Activated T-helper 17 cell treated with anti-CD3 and anti-CD28 coated beads, Interleukin-2, amount 50 U/mL, for 72 hours (primary cell): Measurements from ENCODE around the gene DNAJA1. TPM values are rescaled to one million over a fixed set of nuclear protein-coding genes. Genes with fewer than 3 reads are reported as not detected.
"Not testable (repeated sequence)": the region's sequence is repeated elsewhere in the genome, so short reads cannot be mapped to it uniquely, and the experiment has no call there.

Source experiments
- ATAC-seq: fragments of 150-1000 bp; cut with Tn5 transposase; replicated peaks from 2 replicates; pipeline ENCODE4 v1.10.0; 2021; ENCODE audit warnings: mild to moderate bottlenecking, moderate library complexity
- H3K27ac Mint-ChIP-seq: one replicate; pipeline ENCODE4 v1.8.0; 2022; ENCODE audit warnings: mixed read lengths
- H3K27me3 Mint-ChIP-seq: one replicate; pipeline ENCODE4 v1.8.0; 2022; ENCODE audit warnings: mixed read lengths
- H3K36me3 Mint-ChIP-seq: one replicate; pipeline ENCODE4 v1.8.0; 2022; ENCODE audit warnings: low read depth, mild to moderate bottlenecking, mixed read lengths
- H3K4me1 Mint-ChIP-seq: one replicate; pipeline ENCODE4 v1.8.0; 2022; ENCODE audit warnings: mixed read lengths
- H3K4me3 Mint-ChIP-seq: one replicate; pipeline ENCODE4 v1.8.0; 2022; ENCODE audit warnings: mild to moderate bottlenecking, mixed read lengths
- H3K9me3 Mint-ChIP-seq: one replicate; pipeline ENCODE4 v1.8.0; 2022; ENCODE audit warnings: mixed read lengths
- total RNA-seq, 2 donors: library from RNA; stranded (reverse); gene quantifications; one replicate each; pipeline ENCODE4 v1.2.3, GENCODE V29; 2022

DNAJA1 gene
- 100 to 1,000 TPM; 132 to 220 TPM for total RNA-seq

DNA sequence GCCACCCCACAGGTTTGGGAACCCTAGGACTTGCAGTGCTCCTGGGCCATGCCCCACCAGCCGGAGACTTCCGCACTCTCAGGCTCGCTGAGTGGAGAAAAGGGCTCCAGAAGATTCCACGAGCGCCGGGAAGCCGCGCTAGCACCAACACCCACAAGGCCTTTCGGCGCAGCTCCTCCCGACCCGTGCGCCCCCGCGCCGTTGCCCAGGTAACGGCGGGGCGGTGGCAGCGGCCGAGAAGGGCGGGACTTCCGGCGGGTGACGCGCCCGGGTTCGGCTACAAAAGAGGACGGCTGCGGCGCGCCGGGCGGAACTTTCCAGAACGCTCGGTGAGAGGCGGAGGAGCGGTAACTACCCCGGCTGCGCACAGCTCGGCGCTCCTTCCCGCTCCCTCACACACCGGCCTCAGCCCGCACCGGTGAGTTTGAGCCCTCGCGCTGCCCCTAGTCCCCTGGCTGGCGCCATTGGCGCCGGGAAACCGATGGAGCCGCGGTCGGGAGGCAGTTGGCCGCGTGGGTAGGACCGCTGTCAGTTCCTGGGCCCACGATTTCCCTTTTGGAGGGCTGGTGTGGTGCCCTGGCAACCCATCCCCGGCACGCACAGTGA, at the start of gene DNAJA1:
TSS of gene DNAJA1 (plus strand) at position 308 of the 606 bp plus-strand sequence. CDS start 1,212 bp downstream, outside the sequence.
- H3K4me3 Mint-ChIP-seq = peak within 1 kb of the TSS; percentile 99
- no peaks in the 10 kb centered on the region for H3K27me3 Mint-ChIP-seq
- H3K4me1 Mint-ChIP-seq = peaks cover 50% of the 10 kb centered on the region
- peak; percentile 85 for ATAC-seq
- peak within 1 kb of the TSS; percentile 89 for H3K27ac Mint-ChIP-seq
- H3K36me3 Mint-ChIP-seq = peaks cover 87% of the 10 kb centered on the region
- no peaks in the 10 kb centered on the region for H3K9me3 Mint-ChIP-seq

DNA sequence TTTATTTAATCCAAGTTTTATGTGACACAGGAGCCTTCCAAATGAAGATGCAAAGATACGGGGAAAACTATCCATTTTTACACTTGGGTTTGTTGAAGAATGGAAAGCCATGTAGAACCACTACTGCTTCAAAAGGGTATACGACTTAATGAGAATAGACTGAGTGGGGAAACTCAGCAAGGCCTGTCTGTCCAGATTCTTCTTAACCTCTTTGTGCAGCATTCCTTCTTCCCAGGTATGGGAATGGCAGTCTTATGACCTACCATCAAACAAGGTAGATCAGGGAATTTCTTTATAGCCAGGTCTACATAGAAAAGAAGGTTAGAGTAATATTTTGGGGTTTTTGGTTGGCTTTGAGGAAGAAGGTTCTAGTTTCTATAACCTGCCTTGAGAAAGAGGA, 47.0 kb upstream of the DNAJA1 start:
- peak overlapping the region; percentile 4 for H3K27ac Mint-ChIP-seq
- no peak overlapping the region for H3K4me3 Mint-ChIP-seq
- H3K27me3 Mint-ChIP-seq = no peaks in the 10 kb centered on the region
- no peaks in the 10 kb centered on the region for H3K9me3 Mint-ChIP-seq
- peaks cover 81% of the 10 kb centered on the region for H3K36me3 Mint-ChIP-seq
- H3K4me1 Mint-ChIP-seq = no peaks in the 10 kb centered on the region
- no peak for ATAC-seq

DNA sequence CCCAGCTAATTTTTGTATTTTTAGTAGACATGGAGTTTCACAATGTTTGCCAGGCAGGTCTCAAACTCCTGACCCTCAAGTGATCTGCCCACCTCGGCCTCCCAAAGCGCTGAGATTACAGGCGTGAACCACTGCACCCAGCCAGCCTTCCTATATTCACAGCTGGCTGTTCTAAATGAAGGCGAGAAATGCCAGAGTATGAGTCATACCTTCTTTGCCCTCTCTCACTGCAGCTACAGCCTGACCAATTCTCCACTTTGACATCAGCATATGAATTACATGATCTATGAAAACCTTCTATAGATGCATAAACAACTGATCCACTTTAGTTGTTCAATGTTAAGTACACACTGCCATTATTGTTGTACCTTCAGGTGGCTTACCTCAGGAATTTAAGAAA, 38.1 kb upstream of the DNAJA1 start:
- Mint-ChIP-seq H3K27ac (peak overlapping the region; percentile 18), H3K9me3 (no peaks in the 10 kb centered on the region), H3K27me3 (no peaks in the 10 kb centered on the region), H3K4me1 (peaks cover 3% of the 10 kb centered on the region), H3K4me3 (no peak overlapping the region), H3K36me3 (peaks cover 97% of the 10 kb centered on the region)
- no peak for ATAC-seq

DNA sequence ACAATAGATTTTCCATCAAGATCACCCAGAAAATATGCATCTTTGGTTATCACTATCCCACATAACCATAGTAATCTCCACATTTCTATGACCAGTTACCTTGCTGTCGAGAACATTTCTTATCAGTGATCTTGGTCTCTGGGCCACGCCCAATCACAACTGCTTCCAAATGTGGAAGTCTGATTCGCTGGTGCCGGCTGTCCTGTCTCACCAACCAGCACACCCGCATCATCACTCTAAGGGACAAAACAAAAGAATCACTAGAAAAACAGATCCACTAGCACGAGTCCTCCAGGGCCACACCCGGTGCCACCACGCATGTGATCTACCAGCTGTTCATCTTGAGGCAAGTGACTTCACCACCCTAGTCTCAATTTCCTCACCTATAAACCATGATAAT, 35.4 kb upstream of the DNAJA1 start:
- no peak for ATAC-seq
- Mint-ChIP-seq H3K4me1 (peaks cover 16% of the 10 kb centered on the region), H3K9me3 (no peaks in the 10 kb centered on the region), H3K27me3 (no peaks in the 10 kb centered on the region), H3K4me3 (no peak overlapping the region), H3K36me3 (peaks cover 98% of the 10 kb centered on the region), H3K27ac (no peak overlapping the region)

DNA sequence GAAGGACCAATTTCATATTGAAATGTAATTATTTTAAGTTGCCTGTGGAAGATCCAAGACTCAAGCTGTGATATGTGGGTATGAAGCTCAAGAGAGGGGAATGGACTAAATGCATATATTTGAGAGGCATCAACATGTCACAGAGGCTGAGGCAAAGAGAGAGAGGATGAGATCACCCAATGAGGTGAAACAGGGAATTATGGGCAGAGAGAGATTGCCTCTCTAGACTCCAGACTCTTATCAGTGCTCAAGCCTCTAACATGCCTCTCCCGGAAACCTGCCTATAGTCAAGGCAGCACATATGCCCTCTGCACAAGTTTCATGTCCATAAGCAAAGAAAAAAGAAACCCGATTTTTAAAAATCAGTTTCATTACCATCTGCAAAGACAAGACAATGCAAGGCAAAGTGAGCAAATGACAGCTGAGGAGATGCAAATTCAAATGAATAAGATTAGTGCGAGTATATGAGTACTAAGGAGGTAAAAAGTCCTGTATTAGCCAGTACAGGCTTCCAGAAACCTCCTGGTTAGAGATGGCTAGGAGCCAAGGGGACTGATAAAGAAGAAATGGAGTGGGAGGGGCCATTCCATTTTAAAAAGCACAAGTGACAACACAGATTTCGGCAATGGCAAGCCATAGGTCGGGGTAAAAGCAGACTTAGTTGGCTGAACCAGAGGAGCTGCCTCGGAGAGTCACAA, 33.0 kb upstream of the DNAJA1 start:
- H3K4me3 Mint-ChIP-seq = no peak overlapping the region
- no peaks in the 10 kb centered on the region for H3K9me3 Mint-ChIP-seq
- peaks cover 98% of the 10 kb centered on the region for H3K36me3 Mint-ChIP-seq
- no peak for ATAC-seq
- peak overlapping the region; percentile 27 for H3K27ac Mint-ChIP-seq
- no peaks in the 10 kb centered on the region for H3K27me3 Mint-ChIP-seq
- peaks cover 23% of the 10 kb centered on the region for H3K4me1 Mint-ChIP-seq

DNA sequence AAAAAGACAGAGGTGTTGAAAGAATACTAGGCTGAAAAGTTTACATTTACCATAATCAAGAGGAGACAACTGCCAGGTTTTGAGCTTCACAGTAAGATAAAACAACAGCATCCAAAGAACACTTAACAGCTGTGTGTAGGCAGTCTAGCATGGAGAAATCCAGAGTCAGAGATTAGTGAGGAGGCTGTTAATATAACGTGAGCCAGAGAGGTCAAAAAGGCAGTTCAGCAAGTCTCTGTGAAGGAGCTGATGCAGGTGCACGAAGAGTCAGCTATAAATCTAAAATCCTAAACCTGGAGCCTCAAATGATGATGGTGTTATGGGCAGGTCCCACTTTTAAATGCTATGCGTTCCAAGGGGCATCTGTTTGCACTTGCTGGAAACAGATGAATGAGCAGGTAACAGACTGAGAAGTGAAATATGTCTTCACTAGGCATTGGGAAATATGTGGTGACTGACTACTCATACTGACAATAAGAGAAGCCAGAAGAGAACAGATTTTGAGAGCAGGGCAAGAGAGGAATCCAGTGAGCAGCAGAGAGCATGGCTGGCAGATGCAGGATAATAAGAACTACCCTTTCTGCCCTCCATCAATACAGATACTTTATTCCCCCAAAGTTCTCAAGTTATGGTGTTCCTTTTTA, 32.4 kb upstream of the DNAJA1 start:
- Mint-ChIP-seq H3K4me3 (no peak overlapping the region), H3K9me3 (no peaks in the 10 kb centered on the region), H3K27me3 (no peaks in the 10 kb centered on the region), H3K27ac (no peak overlapping the region), H3K36me3 (peaks cover 98% of the 10 kb centered on the region), H3K4me1 (peaks cover 30% of the 10 kb centered on the region)
- ATAC-seq = no peak

DNA sequence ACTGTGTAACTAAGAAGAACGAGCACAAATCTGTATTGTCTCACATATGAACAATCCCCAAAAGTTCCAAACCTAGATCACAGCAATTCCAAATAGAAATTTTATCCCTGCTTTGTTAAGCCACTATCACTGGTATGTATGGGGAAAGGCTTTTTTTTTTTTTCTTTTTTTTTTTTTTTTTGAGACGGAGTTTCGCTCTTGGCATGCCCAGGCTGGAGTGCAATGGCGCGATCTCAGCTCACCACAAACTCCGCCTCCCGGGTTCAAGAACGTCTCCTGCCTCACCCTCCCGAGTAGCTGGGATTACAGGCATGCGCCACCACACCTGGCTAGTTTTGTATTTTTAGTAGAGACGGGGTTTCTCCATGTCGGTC, 24.4 kb upstream of the DNAJA1 start:
- not testable (repeated sequence) for ATAC-seq, H3K9me3 Mint-ChIP-seq, H3K27me3 Mint-ChIP-seq
- peaks cover 50% of the 10 kb centered on the region for H3K36me3 Mint-ChIP-seq
- H3K4me3 Mint-ChIP-seq = peak overlapping the region; percentile 98
- H3K4me1 Mint-ChIP-seq = peaks cover 39% of the 10 kb centered on the region
- H3K27ac Mint-ChIP-seq = peak overlapping the region; percentile 99

DNA sequence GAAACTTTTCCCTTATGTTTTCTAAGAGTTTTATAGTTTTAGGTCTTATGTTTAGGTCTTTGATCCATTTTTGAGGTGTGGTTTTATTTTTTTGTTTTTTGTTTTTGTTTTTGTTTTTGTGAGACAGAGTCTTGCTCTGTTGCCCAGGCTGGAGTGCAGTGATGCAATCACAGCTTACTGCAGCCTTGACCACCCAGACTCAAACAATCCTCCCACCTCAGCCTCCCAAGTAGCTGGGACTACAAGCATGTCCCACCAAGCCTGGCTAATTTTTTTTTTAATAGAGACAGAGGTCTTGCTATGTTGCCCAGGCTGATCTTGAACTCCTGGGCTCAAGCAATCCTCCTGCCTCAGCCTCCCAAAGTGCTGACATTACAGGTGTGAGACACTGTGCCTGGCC, 19.7 kb upstream of the DNAJA1 start:
- peaks cover 11% of the 10 kb centered on the region for H3K36me3 Mint-ChIP-seq
- not testable (repeated sequence) for H3K27me3 Mint-ChIP-seq, H3K9me3 Mint-ChIP-seq, H3K4me1 Mint-ChIP-seq, H3K4me3 Mint-ChIP-seq, ATAC-seq, H3K27ac Mint-ChIP-seq

DNA sequence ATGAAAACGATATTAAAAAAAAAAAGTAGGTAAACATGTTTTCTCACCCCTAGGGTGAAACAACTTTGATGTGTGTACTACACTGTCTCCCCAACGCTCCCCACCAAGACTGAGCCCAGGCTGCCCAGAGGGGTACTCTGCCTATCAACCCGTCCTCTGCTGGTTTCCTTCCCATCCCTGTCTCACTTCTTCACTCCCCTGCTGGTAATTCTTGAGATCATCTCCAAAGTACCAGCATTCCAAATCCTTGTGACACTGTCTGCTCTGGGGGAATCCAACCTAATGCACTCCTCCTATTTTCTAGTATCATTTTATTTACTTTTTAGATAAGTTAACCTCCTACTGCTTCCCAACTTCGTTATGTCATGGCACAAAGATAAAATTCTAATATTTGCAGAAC, 17.3 kb upstream of the DNAJA1 start:
- no peak overlapping the region for H3K4me3 Mint-ChIP-seq
- peaks cover 5% of the 10 kb centered on the region for H3K4me1 Mint-ChIP-seq
- no peaks in the 10 kb centered on the region for H3K9me3 Mint-ChIP-seq

DNA sequence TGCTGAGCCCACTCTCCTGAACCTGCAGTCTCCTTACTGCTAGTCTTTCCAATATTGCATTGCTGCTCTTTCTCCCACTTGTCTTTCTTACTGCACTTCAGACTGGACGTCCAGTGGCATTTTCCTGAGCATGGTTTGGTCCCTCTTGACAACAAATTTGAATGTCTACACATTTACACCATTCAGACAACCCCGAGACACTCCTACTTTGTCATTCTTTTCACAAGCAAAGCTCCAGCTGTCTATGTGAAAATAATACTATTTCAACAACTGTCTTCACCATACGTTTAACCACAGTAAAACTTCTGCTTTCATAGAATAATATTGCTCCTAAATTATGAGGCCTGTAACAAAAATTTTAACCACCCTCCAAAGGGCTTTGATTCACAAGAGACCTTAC, 13.2 kb upstream of the DNAJA1 start:
- Mint-ChIP-seq H3K27me3 (no peaks in the 10 kb centered on the region), H3K9me3 (no peaks in the 10 kb centered on the region), H3K36me3 (peaks cover 5% of the 10 kb centered on the region), H3K27ac (no peak overlapping the region), H3K4me3 (no peak overlapping the region), H3K4me1 (peaks cover 5% of the 10 kb centered on the region)
- no peak for ATAC-seq

More for the DNA sequence above, 17.3 kb upstream of the DNAJA1 start:
- Mint-ChIP-seq H3K27me3 (no peaks in the 10 kb centered on the region), H3K27ac (no peak overlapping the region), H3K36me3 (no peaks in the 10 kb centered on the region)
- ATAC-seq = no peak

DNA sequence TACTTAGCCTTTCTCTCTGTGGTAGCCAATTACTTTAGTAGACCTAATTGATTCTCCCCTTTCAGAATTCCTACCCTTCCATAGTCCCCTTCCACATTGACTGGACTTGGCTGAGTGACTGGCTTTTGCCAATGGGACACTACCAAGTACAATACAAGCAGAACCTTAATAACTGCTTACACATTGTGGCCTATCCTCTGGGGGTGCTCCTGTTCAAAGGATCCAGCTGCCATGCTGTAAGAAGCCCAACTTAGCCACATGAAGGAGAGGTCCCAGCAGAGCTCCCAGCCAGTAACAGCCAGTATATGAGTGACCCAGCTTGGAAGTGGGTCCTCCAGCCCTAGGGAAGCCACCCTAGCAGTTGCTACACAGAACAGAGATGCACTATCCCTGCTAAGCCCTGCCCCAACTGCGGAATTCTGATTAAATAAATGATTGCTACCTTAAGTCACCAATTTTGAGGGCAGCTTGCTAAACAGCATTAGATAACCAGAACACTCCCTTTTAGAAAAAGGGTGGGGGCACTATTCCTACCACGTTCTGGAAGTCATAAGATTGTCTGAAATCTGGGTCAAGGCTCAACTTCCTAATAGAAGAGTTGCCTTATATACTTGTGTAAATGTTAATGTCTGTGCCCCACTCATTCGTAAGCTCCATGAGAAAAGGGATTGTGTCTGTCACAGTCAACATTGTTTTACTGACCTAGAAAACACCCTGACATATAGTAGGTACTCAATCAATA, 12.6 kb upstream of the DNAJA1 start:
- Mint-ChIP-seq H3K9me3 (no peaks in the 10 kb centered on the region), H3K4me3 (no peak overlapping the region), H3K27ac (no peak overlapping the region)

DNA sequence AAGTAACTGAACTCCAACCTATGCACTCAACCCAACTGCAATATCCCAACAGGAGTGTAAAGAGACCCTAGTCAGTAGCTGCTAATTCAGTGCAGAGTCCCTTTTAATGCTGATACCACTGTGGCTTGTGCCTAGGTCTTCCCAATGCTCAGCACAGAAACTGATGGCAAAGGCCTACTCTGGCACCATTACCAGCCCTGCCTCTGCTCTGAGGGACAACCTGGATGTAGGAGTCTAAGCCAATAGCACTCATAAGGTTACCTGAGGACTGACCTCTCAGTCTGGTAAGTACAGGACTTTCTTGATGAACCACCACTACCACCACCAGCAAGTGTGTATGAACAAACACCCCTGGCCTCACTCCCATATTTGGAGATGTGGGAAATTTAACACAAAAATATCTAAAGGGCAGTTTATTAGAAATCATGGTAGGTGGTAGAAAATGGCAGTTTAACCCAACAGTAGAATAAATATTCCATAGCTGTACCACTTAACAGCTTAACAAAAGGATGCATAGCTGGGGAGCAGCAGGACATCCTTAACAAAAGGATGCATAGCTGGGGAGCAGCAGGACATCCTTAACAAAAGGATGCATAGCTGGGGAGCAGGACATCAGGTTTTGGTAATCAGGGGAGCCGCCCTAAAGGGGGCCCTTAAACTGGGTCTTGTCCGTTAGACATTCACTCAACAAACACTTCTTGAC, 11.0 kb upstream of the DNAJA1 start:
- H3K27ac Mint-ChIP-seq = no peak overlapping the region
- H3K36me3 Mint-ChIP-seq = peaks cover 13% of the 10 kb centered on the region
- no peak for ATAC-seq
- no peaks in the 10 kb centered on the region for H3K27me3 Mint-ChIP-seq
- no peak overlapping the region for H3K4me3 Mint-ChIP-seq
- no peaks in the 10 kb centered on the region for H3K9me3 Mint-ChIP-seq
- H3K4me1 Mint-ChIP-seq = peaks cover 5% of the 10 kb centered on the region

More for the DNA sequence above, 12.6 kb upstream of the DNAJA1 start:
- peaks cover 5% of the 10 kb centered on the region for H3K36me3 Mint-ChIP-seq
- no peak for ATAC-seq
- peaks cover 5% of the 10 kb centered on the region for H3K4me1 Mint-ChIP-seq
- H3K27me3 Mint-ChIP-seq = no peaks in the 10 kb centered on the region

DNA sequence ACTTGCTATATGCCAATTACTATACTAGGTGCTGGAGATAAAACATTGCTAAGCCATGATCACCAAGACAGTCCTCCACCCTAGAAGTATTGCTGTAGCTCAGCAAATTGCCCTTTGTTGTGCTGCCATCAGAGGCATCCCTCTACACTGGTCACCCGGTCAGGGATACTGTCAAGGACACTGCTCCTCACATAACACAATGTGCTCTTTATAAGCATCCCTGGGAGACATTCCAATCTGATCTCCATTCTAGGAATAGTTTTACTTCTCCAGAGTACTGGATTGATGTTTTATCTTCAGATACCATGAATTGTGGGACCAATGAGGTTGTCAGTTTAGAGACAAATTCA, 10.4 kb upstream of the DNAJA1 start:
- H3K27me3 Mint-ChIP-seq = no peaks in the 10 kb centered on the region
- H3K9me3 Mint-ChIP-seq = no peaks in the 10 kb centered on the region
- peaks cover 5% of the 10 kb centered on the region for H3K4me1 Mint-ChIP-seq
- H3K27ac Mint-ChIP-seq = no peak overlapping the region
- ATAC-seq = no peak
- H3K36me3 Mint-ChIP-seq = peaks cover 13% of the 10 kb centered on the region
- H3K4me3 Mint-ChIP-seq = no peak overlapping the region
